Neuronal stem cell (in vitro differentiated cells): ENCODE measurements around the gene COL28A1.

ENCODE experiments used
- DNase-seq: peaks from one replicate; pipeline ENCODE4 v3.0.0-alpha.2; 2013; ENCODE audit warnings: low spot score
- H2AFZ ChIP-seq: one replicate; pipeline ENCODE4 v1.6.1; 2013; ENCODE audit warnings: mild to moderate bottlenecking, low read length, inconsistent platforms
- H2AK5ac ChIP-seq: 2 replicates; pipeline ENCODE4 v1.6.1; 2013; ENCODE audit warnings: low read depth, mild to moderate bottlenecking, inconsistent platforms, low read length, moderate library complexity, mixed read lengths
- H2BK120ac ChIP-seq: 2 replicates; pipeline ENCODE4 v1.6.1; 2013; ENCODE audit warnings: low read depth, mild to moderate bottlenecking, inconsistent platforms, low read length, moderate library complexity, mixed read lengths
- H2BK12ac ChIP-seq: one replicate; pipeline ENCODE4 v1.6.1; 2013; ENCODE audit warnings: low read length, inconsistent platforms
- H2BK15ac ChIP-seq: 2 replicates; pipeline ENCODE4 v1.6.1; 2013; ENCODE audit warnings: mild to moderate bottlenecking, low read length, inconsistent platforms, mixed read lengths
- H2BK5ac ChIP-seq: one replicate; pipeline ENCODE4 v1.6.1; 2013; ENCODE audit warnings: inconsistent platforms, mild to moderate bottlenecking, low read length, moderate library complexity
- H3K14ac ChIP-seq: one replicate; pipeline ENCODE4 v1.6.1; 2013; ENCODE audit warnings: low read length, inconsistent platforms
- H3K18ac ChIP-seq: 2 replicates; pipeline ENCODE4 v1.6.1; 2013; ENCODE audit warnings: low read length, inconsistent platforms
- H3K23ac ChIP-seq: 2 replicates; pipeline ENCODE4 v1.6.1; 2013; ENCODE audit warnings: low read depth, mild to moderate bottlenecking, mixed read lengths, low read length, inconsistent platforms; ENCODE audit not compliant: poor library complexity
- H3K27ac ChIP-seq: replicated peaks from 3 replicates; pipeline ENCODE4 v1.5.1; 2013; ENCODE audit warnings: low read length, inconsistent platforms
- H3K27me3 ChIP-seq, 3 experiments: 2 replicates each; pipeline ENCODE4 v1.6.1; 2013; ENCODE audit warnings: low read length in 3 of 3, mild to moderate bottlenecking in 2 of 3, inconsistent platforms in 1 of 3, low read depth in 1 of 3, mixed read lengths in 1 of 3, moderate library complexity in 1 of 3; ENCODE audit not compliant: control insufficient read depth in 3 of 3, insufficient read depth in 3 of 3
- H3K36me3 ChIP-seq, 2 donors: replicated peaks in 1 of 2; 2 replicates each; pipeline ENCODE4 v1.6.1; 2013; ENCODE audit warnings: low read length in 2 of 2; ENCODE audit not compliant: control insufficient read depth in 2 of 2, insufficient read depth in 2 of 2
- H3K4ac ChIP-seq: 2 replicates; pipeline ENCODE4 v1.6.1; 2013; ENCODE audit warnings: inconsistent platforms, mild to moderate bottlenecking, low read length, moderate library complexity
- H3K4me1 ChIP-seq, 2 donors: 1 replicate in 1 of 2; 2 replicates in 1 of 2; pipeline ENCODE4 v1.6.1; 2013; ENCODE audit warnings: low read length in 2 of 2, low read depth in 1 of 2; ENCODE audit not compliant: control insufficient read depth in 2 of 2, insufficient read depth in 1 of 2
- H3K4me2 ChIP-seq: one replicate; pipeline ENCODE4 v1.6.1; 2013; ENCODE audit warnings: mild to moderate bottlenecking, low read length, inconsistent platforms; ENCODE audit not compliant: insufficient read depth, poor library complexity, severe bottlenecking
- H3K4me3 ChIP-seq, 2 donors: 2 replicates each; pipeline ENCODE4 v1.5.1; 2013; ENCODE audit warnings: low read length in 2 of 2, mild to moderate bottlenecking in 2 of 2, inconsistent platforms in 1 of 2, moderate library complexity in 1 of 2
- H3K79me1 ChIP-seq: one replicate; pipeline ENCODE4 v1.6.1; 2013; ENCODE audit warnings: low read depth, mild to moderate bottlenecking, inconsistent platforms, low read length, moderate library complexity
- H3K9ac ChIP-seq: one replicate; pipeline ENCODE4 v1.6.1; 2013; ENCODE audit warnings: mild to moderate bottlenecking, low read depth, low read length, inconsistent platforms; ENCODE audit not compliant: poor library complexity
- H3K9me3 ChIP-seq, 2 donors: replicated peaks in 1 of 2; 2 replicates each; pipeline versions ENCODE3 to v1.6.1; 2013; ENCODE audit warnings: low read length in 2 of 2, mild to moderate bottlenecking in 2 of 2, inconsistent platforms in 1 of 2, low read depth in 1 of 2, mixed read lengths in 1 of 2, moderate library complexity in 1 of 2; ENCODE audit not compliant: control insufficient read depth in 2 of 2, insufficient read depth in 1 of 2
- H4K8ac ChIP-seq: one replicate; pipeline ENCODE4 v1.6.1; 2013; ENCODE audit warnings: low read depth, mild to moderate bottlenecking, inconsistent platforms, low read length, moderate library complexity
- H4K91ac ChIP-seq: one replicate; pipeline ENCODE4 v1.6.1; 2013; ENCODE audit warnings: low read length, low read depth, mild to moderate bottlenecking, inconsistent platforms; ENCODE audit not compliant: poor library complexity
- WGBS, 2 donors: extraction: QIAGEN DNeasy Blood & Tissue Kit; methylation state at CpG; one replicate each; pipeline ENCODE4 v1.1.7; 2013; ENCODE audit warnings: missing lambda C conversion rate in 2 of 2, mixed read lengths in 1 of 2; ENCODE audit not compliant: insufficient read length in 2 of 2, insufficient replicate concordance in 1 of 2; ENCODE audit errors: extremely low coverage in 2 of 2; 5-methylcytosine and 5-hydroxymethylcytosine counted together

Gene COL28A1

GRCh38 chr7:7347045-7347444 lies 188.6 kb downstream of the COL28A1 start:
- H3K4me2 ChIP-seq: no peak overlapping the region
- no peak overlapping the region for H4K8ac ChIP-seq
- no peak overlapping the region for H2BK120ac ChIP-seq
- no peak overlapping the region for H3K23ac ChIP-seq
- H3K18ac ChIP-seq: no peak overlapping the region
- no peak overlapping the region for H3K4ac ChIP-seq
- no peak overlapping the region for H2AFZ ChIP-seq
- H3K4me3 ChIP-seq: no peak overlapping the region
- no peak overlapping the region for H3K27ac ChIP-seq
- H2AK5ac ChIP-seq: no peak overlapping the region
- no peak overlapping the region for H2BK12ac ChIP-seq
- H3K36me3 ChIP-seq: no peaks in the 10 kb centered on the region
- H3K4me1 ChIP-seq: no peaks in the 10 kb centered on the region
- H3K14ac ChIP-seq: no peak overlapping the region
- no peaks in the 10 kb centered on the region for H3K9me3 ChIP-seq
- no peaks in the 10 kb centered on the region for H3K79me1 ChIP-seq
- no peaks in the 10 kb centered on the region for H3K27me3 ChIP-seq
- H4K91ac ChIP-seq: no peak overlapping the region
- DNase-seq: no peak
- no peak overlapping the region for H3K9ac ChIP-seq
- H2BK5ac ChIP-seq: no peak overlapping the region
- no peak overlapping the region for H2BK15ac ChIP-seq

- Histone ChIP-seq H3K9me3 (no peaks in the 10 kb centered on the region), H3K4ac (no peak overlapping the region), H3K23ac (no peak overlapping the region), H3K36me3 (no peaks in the 10 kb centered on the region), H3K4me3 (no peak overlapping the region), H2BK15ac (no peak overlapping the region), H3K79me1 (no peaks in the 10 kb centered on the region), H2BK120ac (no peak overlapping the region), H4K91ac (no peak overlapping the region), H2BK12ac (no peak overlapping the region), H3K27me3 (no peaks in the 10 kb centered on the region), H2BK5ac (no peak overlapping the region), H3K27ac (no peak overlapping the region), H3K9ac (no peak overlapping the region), H3K4me2 (no peak overlapping the region), H3K14ac (no peak overlapping the region), H3K4me1 (no peaks in the 10 kb centered on the region), H2AK5ac (no peak overlapping the region), H3K18ac (no peak overlapping the region), H2AFZ (no peak overlapping the region), H4K8ac (no peak overlapping the region)
- no peak for DNase-seq
- no CpG with 5 or more reads among the region's 3 CpGs for WGBS, 2 donors
These were observed 191.1 kb downstream of the COL28A1 start for GRCh38 chr7:7344583-7344982.

GRCh38 chr7:7335909-7336308 lies 199.8 kb downstream of the COL28A1 start:
- Histone ChIP-seq H2BK12ac (no peak overlapping the region), H2AFZ (no peak overlapping the region), H3K23ac (no peak overlapping the region), H3K9me3 (no peaks in the 10 kb centered on the region), H3K18ac (no peak overlapping the region), H3K4me3 (no peak overlapping the region), H3K27ac (no peak overlapping the region), H4K91ac (no peak overlapping the region), H3K79me1 (no peaks in the 10 kb centered on the region), H2BK5ac (no peak overlapping the region), H3K4me2 (no peak overlapping the region), H3K4me1 (no peaks in the 10 kb centered on the region), H3K9ac (no peak overlapping the region), H3K4ac (no peak overlapping the region), H3K14ac (no peak overlapping the region), H2AK5ac (no peak overlapping the region), H2BK120ac (no peak overlapping the region), H3K27me3 (no peaks in the 10 kb centered on the region), H2BK15ac (no peak overlapping the region), H3K36me3 (no peaks in the 10 kb centered on the region), H4K8ac (no peak overlapping the region)
- no CpG with 5 or more reads among the region's 3 CpGs for WGBS, 2 donors
- no peak for DNase-seq

- no peaks in the 10 kb centered on the region for H3K79me1 ChIP-seq
- no peak overlapping the region for H2AFZ ChIP-seq
- no peak overlapping the region for H2BK15ac ChIP-seq
- H4K8ac ChIP-seq: no peak overlapping the region
- WGBS, 2 donors: no CpG with 5 or more reads among the region's 2 CpGs
- no peak for DNase-seq
- H3K4me1 ChIP-seq: no peaks in the 10 kb centered on the region
- H3K9me3 ChIP-seq: no peaks in the 10 kb centered on the region
- H2BK5ac ChIP-seq: no peak overlapping the region
- H3K4me3 ChIP-seq: no peak overlapping the region
- H3K9ac ChIP-seq: no peak overlapping the region
- no peak overlapping the region for H3K4me2 ChIP-seq
- H3K27ac ChIP-seq: no peak overlapping the region
- H3K14ac ChIP-seq: no peak overlapping the region
- H3K18ac ChIP-seq: no peak overlapping the region
- H2AK5ac ChIP-seq: no peak overlapping the region
- H3K36me3 ChIP-seq: no peaks in the 10 kb centered on the region
- no peak overlapping the region for H4K91ac ChIP-seq
- H3K4ac ChIP-seq: no peak overlapping the region
- H3K23ac ChIP-seq: no peak overlapping the region
- no peaks in the 10 kb centered on the region for H3K27me3 ChIP-seq
- H2BK12ac ChIP-seq: no peak overlapping the region
- H2BK120ac ChIP-seq: no peak overlapping the region
These were observed 200.5 kb downstream of the COL28A1 start for GRCh38 chr7:7335215-7335614.
